T-helper 1 cell treated with Interleukin-12 subunit alpha and Interleukin-12 subunit beta and Interleukin-4 antibody, amounts not matched to agents 30 ng/mL and 1 ng/mL, for 36 hours (primary cell): Measurements from ENCODE around the gene FBXW4. TPM values are rescaled to one million over a fixed set of nuclear protein-coding genes. Genes with fewer than 3 reads are reported as not detected.

ENCODE experiments used
- intact Hi-C: fragments of 100-400 bp; cut with micrococcal nuclease; formaldehyde crosslinking; loops from one replicate; pipeline ENCODE4 v1.15.1; 2024
- total RNA-seq: library from RNA; stranded (reverse); gene quantifications from 2 replicates; pipeline ENCODE4 v1.2.3, GENCODE V29; 2022

FBXW4 gene
- total RNA-seq, 1 donor from 2014 or later = 44.0 TPM

DNA sequence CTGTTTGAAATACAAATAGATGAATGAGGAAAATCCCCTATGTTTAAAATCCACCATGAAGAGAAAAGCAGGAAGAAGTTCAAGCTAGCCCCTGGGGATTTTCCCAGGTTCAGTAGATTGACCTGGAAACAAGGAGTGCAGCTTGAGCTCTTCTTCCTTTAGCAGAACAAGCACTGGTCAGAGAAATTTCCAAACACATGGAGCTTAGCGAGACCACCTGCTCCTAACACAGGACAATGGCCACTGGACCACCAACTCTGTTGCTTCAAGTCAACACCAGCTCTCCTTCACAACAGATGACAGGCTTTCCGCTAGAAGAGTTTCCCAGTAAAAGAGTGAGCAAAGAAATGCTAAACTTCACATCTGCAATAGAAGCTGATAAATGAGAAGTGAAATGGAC, 9.4 kb upstream of the FBXW4 start:
- intact Hi-C loops = no loop called here

DNA sequence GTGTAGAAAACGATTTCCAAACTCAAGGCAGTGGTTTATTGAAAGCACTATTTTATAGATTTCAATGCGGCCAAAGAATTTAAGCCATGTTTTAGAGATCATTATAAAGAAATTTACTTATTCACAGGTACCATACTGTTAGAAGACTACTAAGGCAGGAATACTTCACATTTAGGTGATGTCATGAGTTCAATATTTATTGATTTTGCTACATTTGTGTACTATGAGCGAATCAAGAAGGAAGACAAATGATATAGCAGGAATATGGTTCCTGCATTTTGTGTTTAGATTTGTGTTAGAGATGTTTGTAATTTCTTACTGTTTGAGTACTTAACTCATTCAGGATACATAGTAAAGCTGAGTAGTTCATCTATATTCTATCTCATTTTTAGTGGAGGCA, 1.7 kb upstream of the FBXW4 start:
- intact Hi-C loops = loop anchor here (10.0 kb wide), 2 partner anchors 358 to 632 kb away; partner anchors contain the start of genes ARMH3 and KAZALD1

DNA sequence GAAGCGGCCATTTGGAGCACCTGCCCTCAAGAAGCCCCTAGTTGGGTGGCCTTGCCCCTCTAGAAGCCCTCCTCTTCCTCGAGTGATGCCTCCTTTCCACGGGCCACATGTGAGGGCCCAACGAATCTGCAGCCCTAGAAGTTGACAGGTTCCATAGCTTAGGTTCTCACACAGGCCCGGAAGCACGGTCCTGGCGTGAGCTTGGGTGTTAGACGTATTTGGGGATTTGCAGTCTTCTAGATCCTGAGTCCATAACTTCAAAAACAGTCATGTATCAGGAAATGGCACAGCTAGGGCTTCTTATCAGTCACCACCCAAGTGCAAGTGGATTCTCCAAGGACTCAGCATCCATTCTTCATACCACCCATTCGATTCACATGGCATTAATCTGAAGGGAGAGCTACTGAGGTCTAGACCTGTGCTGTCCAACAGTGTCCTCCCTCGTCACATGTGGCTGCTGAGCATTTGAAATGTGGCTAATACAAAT, 477 bp upstream of the FBXW4 start:
- intact Hi-C loops = loop anchor here (1.0 to 10.0 kb wide), 5 partner anchors 8 to 631 kb away; partner anchors contain the start of genes ARMH3 and KAZALD1

GRCh38 chr10:101693978-101694673, 844 bp downstream of the FBXW4 start:
- intact Hi-C loops = loop anchor here (1.0 to 10.0 kb wide), 8 partner anchors 15 to 707 kb away; partner anchors contain the start of genes ARMH3, KAZALD1, MRPL43 and NPM3

GRCh38 chr10:101693651-101693977, 1.4 kb downstream of the FBXW4 start:
- intact Hi-C loops = loop anchor here (1.0 to 10.0 kb wide), 5 partner anchors 90 to 706 kb away; partner anchors contain the start of genes ARMH3, KAZALD1, MRPL43 and NPM3

DNA sequence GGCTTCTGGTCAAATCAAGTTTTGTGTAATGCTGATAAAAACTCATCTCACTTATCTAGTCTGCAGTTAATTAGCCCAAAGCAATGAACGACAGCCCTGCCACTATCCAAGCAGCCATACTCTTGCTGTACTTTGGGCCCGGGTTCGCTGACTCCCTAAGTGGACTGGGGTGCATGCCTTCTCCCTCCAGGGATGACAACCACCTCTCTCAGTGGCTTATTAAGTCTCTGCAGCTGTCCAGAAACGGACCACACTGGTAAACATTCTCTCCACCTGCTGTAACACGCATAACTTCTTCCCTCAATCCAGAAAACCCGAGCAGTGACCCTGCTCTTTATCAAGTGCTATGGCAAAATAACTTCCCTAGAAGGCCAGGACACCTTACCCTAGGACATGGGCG, 3.9 kb downstream of the FBXW4 start:
- intact Hi-C loops = loop anchor here (5.0 to 10.0 kb wide), 4 partner anchors 89 to 704 kb away; partner anchors contain the start of genes ARMH3, KAZALD1, MRPL43 and TWNK

GRCh38 chr10:101690461-101690860, 4.5 kb downstream of the FBXW4 start:
- intact Hi-C loops = loop anchor here (5.0 to 10.0 kb wide), 4 partner anchors 88 to 703 kb away; partner anchors contain the start of genes ARMH3, KAZALD1, MRPL43 and TWNK

GRCh38 chr10:101687071-101687658, 7.8 kb downstream of the FBXW4 start:
- intact Hi-C loops = no loop called here

DNA sequence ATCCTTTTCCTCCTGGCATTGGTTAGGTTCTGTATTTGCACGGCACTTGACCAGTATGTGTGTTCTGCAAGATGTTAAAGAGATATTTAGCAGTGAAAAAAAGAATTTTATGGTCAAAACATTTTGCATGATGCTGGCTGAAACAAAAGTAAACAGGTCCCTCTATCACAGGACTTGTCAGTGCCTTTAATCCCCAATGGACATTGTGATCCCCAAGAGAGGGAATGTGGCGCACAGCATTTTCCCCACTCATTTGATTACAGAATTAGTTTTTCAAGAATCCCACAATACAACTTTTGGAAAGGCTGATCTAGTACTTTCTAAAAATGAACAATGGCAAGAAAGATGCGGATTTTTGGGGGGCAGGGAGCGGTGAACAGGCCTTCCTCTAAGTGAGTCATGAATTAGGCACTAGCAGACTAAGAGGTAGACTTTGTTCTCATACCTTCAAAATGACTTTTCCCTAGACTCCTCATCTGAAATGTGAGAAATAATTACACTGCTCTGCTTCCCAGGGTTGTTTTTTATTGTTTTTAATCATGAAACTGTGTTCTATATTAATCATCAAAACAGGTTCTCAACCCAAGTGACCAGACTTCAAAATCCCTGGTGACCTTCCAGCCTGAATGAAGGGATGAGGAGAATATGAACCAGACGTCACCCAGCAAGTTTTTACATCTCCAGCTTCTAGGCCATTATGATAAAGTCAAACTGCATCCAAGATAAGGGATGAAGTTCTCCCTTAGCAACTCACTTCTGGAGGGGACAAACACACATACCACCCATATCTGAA, 8.6 kb downstream of the FBXW4 start:
- intact Hi-C loops = no loop called here

DNA sequence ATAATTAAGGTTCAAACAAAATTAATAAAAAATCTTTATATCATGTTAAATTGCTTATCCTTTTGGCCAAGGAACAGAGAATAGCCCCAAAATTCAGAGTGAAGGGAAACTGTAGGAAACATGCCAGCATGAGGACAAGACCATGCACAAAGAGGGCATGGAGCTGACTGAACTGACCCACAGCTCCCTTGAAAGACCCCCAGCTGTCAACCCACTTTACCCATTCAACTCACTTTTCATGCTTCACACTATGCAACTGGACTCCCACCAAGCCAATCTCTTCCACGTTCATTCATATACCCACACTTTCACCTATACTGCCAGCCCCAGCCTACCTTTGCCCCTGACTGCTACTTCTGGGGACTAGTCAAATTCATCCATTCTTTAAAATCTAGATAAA, 10.2 kb downstream of the FBXW4 start:
- intact Hi-C loops = no loop called here

GRCh38 chr10:101683276-101683675, 11.7 kb downstream of the FBXW4 start:
- intact Hi-C loops = no loop called here

DNA sequence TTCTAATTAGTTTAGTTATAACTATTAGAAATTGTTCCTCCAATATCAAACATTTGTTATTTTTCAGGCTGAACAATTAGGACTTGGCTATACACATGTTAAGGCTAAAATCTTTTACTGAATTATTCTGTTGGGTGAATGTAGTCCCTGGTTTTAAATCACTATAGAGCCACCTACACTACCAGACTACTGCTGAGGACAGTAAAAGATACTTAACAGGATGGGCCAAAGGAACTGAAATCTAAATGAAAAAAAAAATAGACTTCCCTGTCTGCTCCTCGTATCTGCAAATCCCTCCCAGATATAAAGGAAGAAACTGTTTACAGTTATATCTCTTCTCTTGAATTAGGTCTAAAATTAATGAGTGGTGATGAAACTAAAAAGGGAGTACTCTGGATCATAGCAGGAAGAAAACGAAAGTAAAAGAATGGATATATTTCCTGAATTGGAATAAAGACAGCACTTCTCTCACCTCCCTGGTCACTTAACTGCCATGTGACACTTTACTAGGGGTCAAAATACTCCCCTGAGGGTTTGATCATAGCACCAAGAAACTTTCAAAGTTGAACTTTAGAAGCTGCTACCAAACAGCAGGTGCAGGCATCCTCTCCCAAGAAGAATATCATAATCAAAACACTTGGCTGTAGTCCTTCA, 12.7 kb downstream of the FBXW4 start:
- intact Hi-C loops = no loop called here

DNA sequence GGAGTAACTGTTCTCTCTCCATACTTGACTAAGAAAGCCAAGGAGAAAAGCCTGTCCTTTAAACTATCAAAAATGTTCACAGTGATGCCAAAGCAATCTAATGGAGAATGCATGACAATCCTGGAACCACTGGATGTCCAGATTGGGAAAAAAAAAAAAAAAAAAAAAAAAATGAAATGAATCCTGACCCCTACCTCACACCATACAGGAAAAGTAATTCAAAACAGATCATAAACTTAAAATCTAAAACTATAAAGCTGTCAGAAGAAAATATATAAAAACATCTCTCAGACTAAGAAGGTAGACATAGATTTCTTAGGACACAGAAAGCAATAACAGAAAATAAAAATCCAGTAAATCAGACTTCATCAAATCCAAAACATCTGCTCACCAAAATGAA, 18.4 kb downstream of the FBXW4 start:
- intact Hi-C loops = no loop called here

- intact Hi-C loops = no loop called here
These were observed 19.9 kb downstream of the FBXW4 start for GRCh38 chr10:101675115-101675514.

GRCh38 chr10:101672536-101672935, 22.4 kb downstream of the FBXW4 start:
- intact Hi-C loops = no loop called here

GRCh38 chr10:101671453-101671852, 23.5 kb downstream of the FBXW4 start:
- intact Hi-C loops = no loop called here

- intact Hi-C loops = no loop called here
These were observed 24.3 kb downstream of the FBXW4 start for GRCh38 chr10:101670635-101671034.

GRCh38 chr10:101669181-101669580, 25.8 kb downstream of the FBXW4 start:
- intact Hi-C loops = no loop called here

- intact Hi-C loops = no loop called here
These were observed 26.4 kb downstream of the FBXW4 start for GRCh38 chr10:101668566-101668965.

DNA sequence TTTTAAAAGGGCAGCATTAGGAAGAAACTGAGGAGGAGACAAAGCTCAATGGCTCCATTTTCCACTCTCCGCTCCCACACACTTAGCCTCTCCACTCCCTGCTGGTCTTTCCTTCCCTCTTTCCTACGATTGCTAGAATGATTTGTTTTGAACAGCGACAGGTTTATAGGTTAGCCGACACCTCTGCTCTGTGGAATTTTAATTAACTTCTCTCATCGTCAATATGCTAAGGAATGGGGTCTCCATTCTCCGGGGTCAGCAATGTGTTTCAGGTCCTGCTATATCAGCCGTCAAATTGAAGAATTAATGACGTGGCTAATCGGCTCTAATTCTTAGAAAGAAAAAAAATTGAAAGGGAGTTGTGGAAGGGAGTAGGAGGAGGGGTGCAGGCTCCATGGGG, 28.9 kb downstream of the FBXW4 start:
- intact Hi-C loops = no loop called here

DNA sequence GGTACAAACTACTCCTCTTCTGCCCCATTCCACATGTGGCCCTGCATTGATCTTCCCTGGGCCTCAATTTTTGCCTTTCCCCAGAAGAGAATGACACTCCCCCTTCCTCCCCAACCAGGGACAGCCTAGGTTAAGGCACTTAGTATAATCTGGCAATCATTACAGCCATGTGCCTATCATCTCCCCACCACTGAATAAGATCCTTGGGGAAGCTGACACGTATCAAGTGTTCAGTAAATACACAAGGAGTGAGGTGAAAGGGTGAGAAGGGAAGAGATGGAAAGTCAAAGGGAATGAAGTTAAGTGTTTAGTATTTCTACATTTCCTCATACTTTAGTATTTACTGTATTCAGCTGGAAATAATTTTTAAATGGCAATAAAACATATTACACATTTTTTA, 31.9 kb downstream of the FBXW4 start:
- intact Hi-C loops = no loop called here
